ENCODE measurements around the gene ITGA2B. TPM values are rescaled to one million over a fixed set of nuclear protein-coding genes. Genes with fewer than 3 reads are reported as not detected.

ITGA2B gene
- total and polyA plus RNA-seq, 5 donors from 2014 or later = 19.5 TPM; not detected in 4

GRCh38 chr17:44352828-44353671 lies 36.4 kb downstream of the ITGA2B start:
- ATAC-seq (ENCODE audit: low read depth in 2 of 2) = no peak
- H3K36me3 ChIP-seq (ENCODE audit: control insufficient read depth, insufficient read depth, low read length) = no peaks in the 10 kb centered on the region
- Mint-ChIP-seq H3K9me3 (peaks cover 0 to 2% (median 0%) of the 10 kb centered on the region in 7 donors), H3K36me3 (no peaks in the 10 kb centered on the region), H3K4me3 (peak overlapping the region; percentile 10 to 79 (median 64)), H3K4me1 (peaks cover 0 to 12% (median 1%) of the 10 kb centered on the region in 4 donors), H3K27me3 (peaks cover 17% of the 10 kb centered on the region), H3K27ac (peak overlapping the region; percentile 38 to 89 (median 86))
- H3K27ac ChIP-seq (ENCODE audit: insufficient read depth, low read length, poor library complexity, severe bottlenecking) = no peak overlapping the region
- H3K27me3 ChIP-seq (ENCODE audit: control insufficient read depth, insufficient read depth, low read length) = no peaks in the 10 kb centered on the region
- H3K4me1 ChIP-seq (ENCODE audit: control insufficient read depth, insufficient read depth, low read length, poor library complexity, severe bottlenecking) = peaks cover 7% of the 10 kb centered on the region
- H3K4me3 ChIP-seq (ENCODE audit: low read depth, low read length) = no peak overlapping the region
- DNase-seq = no peak
- H3K9me3 ChIP-seq (ENCODE audit: control insufficient read depth in 2 of 2, low read length in 2 of 2) = no peaks in the 10 kb centered on the region

GRCh38 chr17:44351961-44352827 lies 37.3 kb downstream of the ITGA2B start:
- Mint-ChIP-seq H3K27me3 (peaks cover 17% of the 10 kb centered on the region), H3K36me3 (no peaks in the 10 kb centered on the region), H3K4me3 (peak overlapping the region; percentile 41 to 79 (median 62)), H3K27ac (no peak overlapping the region), H3K9me3 (peaks cover 0 to 2% (median 0%) of the 10 kb centered on the region in 7 donors), H3K4me1 (peaks cover 0 to 12% (median 1%) of the 10 kb centered on the region in 4 donors)
- Histone ChIP-seq H3K4me1 (ENCODE audit: control insufficient read depth, insufficient read depth, low read length, poor library complexity, severe bottlenecking) (peaks cover 7% of the 10 kb centered on the region), H3K4me3 (ENCODE audit: low read depth, low read length) (no peak overlapping the region), H3K27ac (ENCODE audit: insufficient read depth, low read length, poor library complexity, severe bottlenecking) (no peak overlapping the region), H3K9me3 (ENCODE audit: control insufficient read depth in 2 of 2, low read length in 2 of 2) (no peaks in the 10 kb centered on the region), H3K27me3 (ENCODE audit: control insufficient read depth, insufficient read depth, low read length) (no peaks in the 10 kb centered on the region), H3K36me3 (ENCODE audit: control insufficient read depth, insufficient read depth, low read length) (no peaks in the 10 kb centered on the region)
- ATAC-seq (ENCODE audit: low read depth in 2 of 2) (no peak), DNase-seq (no peak)

- Mint-ChIP-seq H3K4me3 (peak overlapping the region in 2 of 4 donors; percentile 10 to 66), H3K27ac (no peak overlapping the region), H3K9me3 (peaks cover 0 to 2% (median 0%) of the 10 kb centered on the region in 7 donors), H3K27me3 (peaks cover 17% of the 10 kb centered on the region), H3K4me1 (peaks cover 0 to 14% (median 2%) of the 10 kb centered on the region in 4 donors), H3K36me3 (no peaks in the 10 kb centered on the region)
- Histone ChIP-seq H3K4me3 (ENCODE audit: low read depth, low read length) (no peak overlapping the region), H3K9me3 (ENCODE audit: control insufficient read depth in 2 of 2, low read length in 2 of 2) (no peaks in the 10 kb centered on the region), H3K4me1 (ENCODE audit: control insufficient read depth, insufficient read depth, low read length, poor library complexity, severe bottlenecking) (peaks cover 7% of the 10 kb centered on the region), H3K27ac (ENCODE audit: insufficient read depth, low read length, poor library complexity, severe bottlenecking) (no peak overlapping the region), H3K36me3 (ENCODE audit: control insufficient read depth, insufficient read depth, low read length) (no peaks in the 10 kb centered on the region), H3K27me3 (ENCODE audit: control insufficient read depth, insufficient read depth, low read length) (no peaks in the 10 kb centered on the region)
- ATAC-seq (ENCODE audit: low read depth in 2 of 2) = no peak
- DNase-seq = no peak
Observed at GRCh38 chr17:44351464-44351863, 38.0 kb downstream of the ITGA2B start.

- Mint-ChIP-seq H3K27ac (no peak overlapping the region), H3K4me3 (peak overlapping the region in 2 of 4 donors; percentile 11 to 81), H3K4me1 (peaks cover 0 to 21% (median 8%) of the 10 kb centered on the region in 4 donors), H3K27me3 (peaks cover 15% of the 10 kb centered on the region), H3K36me3 (no peaks in the 10 kb centered on the region), H3K9me3 (peaks cover 0 to 2% (median 0%) of the 10 kb centered on the region in 7 donors)
- Histone ChIP-seq H3K9me3 (ENCODE audit: control insufficient read depth in 2 of 2, low read length in 2 of 2) (no peaks in the 10 kb centered on the region), H3K36me3 (ENCODE audit: control insufficient read depth, insufficient read depth, low read length) (no peaks in the 10 kb centered on the region), H3K27me3 (ENCODE audit: control insufficient read depth, insufficient read depth, low read length) (no peaks in the 10 kb centered on the region), H3K4me1 (ENCODE audit: control insufficient read depth, insufficient read depth, low read length, poor library complexity, severe bottlenecking) (peaks cover 12% of the 10 kb centered on the region), H3K4me3 (ENCODE audit: low read depth, low read length) (no peak overlapping the region), H3K27ac (ENCODE audit: insufficient read depth, low read length, poor library complexity, severe bottlenecking) (no peak overlapping the region)
- ATAC-seq (ENCODE audit: low read depth in 2 of 2) = peak; percentile 58 to 66
- DNase-seq = peak; percentile 46 to 74 (median 67)
Observed at GRCh38 chr17:44350733-44351226, 38.7 kb downstream of the ITGA2B start.

GRCh38 chr17:44349553-44350070 lies 39.8 kb downstream of the ITGA2B start:
- peaks cover 0 to 2% (median 0%) of the 10 kb centered on the region in 7 donors for H3K9me3 Mint-ChIP-seq
- H3K27ac Mint-ChIP-seq = no peak overlapping the region
- H3K36me3 ChIP-seq (ENCODE audit: control insufficient read depth, insufficient read depth, low read length) = no peaks in the 10 kb centered on the region
- DNase-seq = no peak
- ATAC-seq (ENCODE audit: low read depth in 2 of 2) = no peak
- H3K27me3 ChIP-seq (ENCODE audit: control insufficient read depth, insufficient read depth, low read length) = no peaks in the 10 kb centered on the region
- peaks cover 22% of the 10 kb centered on the region for H3K4me1 ChIP-seq (ENCODE audit: control insufficient read depth, insufficient read depth, low read length, poor library complexity, severe bottlenecking)
- no peak overlapping the region for H3K27ac ChIP-seq (ENCODE audit: insufficient read depth, low read length, poor library complexity, severe bottlenecking)
- no peaks in the 10 kb centered on the region for H3K9me3 ChIP-seq (ENCODE audit: control insufficient read depth in 2 of 2, low read length in 2 of 2)
- H3K36me3 Mint-ChIP-seq = no peaks in the 10 kb centered on the region
- peaks cover 14% of the 10 kb centered on the region for H3K27me3 Mint-ChIP-seq
- no peak overlapping the region for H3K4me3 Mint-ChIP-seq
- H3K4me1 Mint-ChIP-seq = peaks cover 0 to 26% (median 15%) of the 10 kb centered on the region in 4 donors
- H3K4me3 ChIP-seq (ENCODE audit: low read depth, low read length) = no peak overlapping the region

GRCh38 chr17:44348988-44349364 lies 40.5 kb downstream of the ITGA2B start:
- H3K4me1 Mint-ChIP-seq = peaks cover 0 to 30% (median 15%) of the 10 kb centered on the region in 4 donors
- Histone ChIP-seq H3K4me3 (ENCODE audit: low read depth, low read length) (no peak overlapping the region), H3K27me3 (ENCODE audit: control insufficient read depth, insufficient read depth, low read length) (no peaks in the 10 kb centered on the region), H3K4me1 (ENCODE audit: control insufficient read depth, insufficient read depth, low read length, poor library complexity, severe bottlenecking) (peaks cover 26% of the 10 kb centered on the region), H3K36me3 (ENCODE audit: control insufficient read depth, insufficient read depth, low read length) (no peaks in the 10 kb centered on the region), H3K27ac (ENCODE audit: insufficient read depth, low read length, poor library complexity, severe bottlenecking) (no peak overlapping the region), H3K9me3 (ENCODE audit: control insufficient read depth in 2 of 2, low read length in 2 of 2) (no peaks in the 10 kb centered on the region)
- DNase-seq (no peak), ATAC-seq (ENCODE audit: low read depth in 2 of 2) (no peak)
- peaks cover 0 to 2% (median 0%) of the 10 kb centered on the region in 7 donors for H3K9me3 Mint-ChIP-seq
- no peaks in the 10 kb centered on the region for H3K36me3 Mint-ChIP-seq
- H3K4me3 Mint-ChIP-seq = peak overlapping the region in 1 of 4 donors; percentile 24
- no peak overlapping the region for H3K27ac Mint-ChIP-seq
- H3K27me3 Mint-ChIP-seq = peaks cover 14% of the 10 kb centered on the region

GRCh38 chr17:44348234-44348987 lies 41.0 kb downstream of the ITGA2B start:
- H3K9me3 Mint-ChIP-seq = peaks cover 0 to 2% (median 0%) of the 10 kb centered on the region in 7 donors
- H3K27ac Mint-ChIP-seq = peak overlapping the region in 1 of 3 donors; percentile 42
- Histone ChIP-seq H3K9me3 (ENCODE audit: control insufficient read depth in 2 of 2, low read length in 2 of 2) (no peaks in the 10 kb centered on the region), H3K27me3 (ENCODE audit: control insufficient read depth, insufficient read depth, low read length) (no peaks in the 10 kb centered on the region), H3K36me3 (ENCODE audit: control insufficient read depth, insufficient read depth, low read length) (no peaks in the 10 kb centered on the region), H3K4me1 (ENCODE audit: control insufficient read depth, insufficient read depth, low read length, poor library complexity, severe bottlenecking) (peaks cover 22% of the 10 kb centered on the region), H3K27ac (ENCODE audit: insufficient read depth, low read length, poor library complexity, severe bottlenecking) (no peak overlapping the region), H3K4me3 (ENCODE audit: low read depth, low read length) (no peak overlapping the region)
- peak overlapping the region in 1 of 4 donors; percentile 24 for H3K4me3 Mint-ChIP-seq
- peaks cover 14% of the 10 kb centered on the region for H3K27me3 Mint-ChIP-seq
- peaks cover 0 to 30% (median 15%) of the 10 kb centered on the region in 4 donors for H3K4me1 Mint-ChIP-seq
- H3K36me3 Mint-ChIP-seq = no peaks in the 10 kb centered on the region
- peak in 1 of 2 donors; percentile 10 for ATAC-seq (ENCODE audit: low read depth in 2 of 2)
- DNase-seq = no peak
